Hindlimb muscle (tissue), 1 donor: ENCODE results near the gene ZNF117. TPM values are rescaled to one million over a fixed set of nuclear protein-coding genes. Genes with fewer than 3 reads are reported as not detected.

ENCODE experiments used
- polyA plus RNA-seq: library from polyadenylated mRNA; unstranded; fragments of 120-200 nt; gene quantifications from one replicate; pipeline ENCODE4 v1.2.1, GENCODE V29; 2013; ENCODE audit not compliant: insufficient read length

The ZNF117 gene
- polyA plus RNA-seq, 1 donor: 14.6 TPM

Other genes with a start within 250 kb of the ZNF117 start
- 11.7 TPM for gene ZNF138, start 196.6 kb downstream of the ZNF117 start, polyA plus RNA-seq
- 5.4 TPM for gene ZNF273, start 87.8 kb downstream of the ZNF117 start, polyA plus RNA-seq
- 15.5 TPM for gene ERV3-1, start 15.7 kb upstream of the ZNF117 start, polyA plus RNA-seq